Caco-2 (cell line): ENCODE data around the gene HBG1. TPM values are rescaled to one million over a fixed set of nuclear protein-coding genes. Genes with fewer than 3 reads are reported as not detected.

Experiments used
- BruUV-seq: library from RNA; stranded (reverse); fragments of 400-500 nt; replicated peaks from 2 replicates; lab custom pipeline; 2021; lab: Mats Ljungman, UMichigan
- CTCF ChIA-PET: fragments of 300-600 bp; sonication (Branson Sonifier 250); formaldehyde crosslinking; loops from one replicate; lab custom pipeline; 2022; ENCODE audit warnings: antibody characterized with exemption; lab: Charles Lee
- POLR2A ChIA-PET: fragments of 300-600 bp; sonication (Branson Sonifier 250); formaldehyde crosslinking; loops from one replicate; lab custom pipeline; 2022; ENCODE audit warnings: antibody characterized with exemption; lab: Charles Lee
- DNase-seq, 2 experiments: peaks; one replicate each; pipeline versions ENCODE4 v3.0.0 to v3.0.0-alpha.2; 2020 to 2022
- H3K27me3 ChIP-seq: replicated peaks from 2 replicates; pipeline ENCODE4 v1.6.0; 2011; ENCODE audit warnings: low read length; ENCODE audit not compliant: control insufficient read depth, insufficient read depth
- H3K36me3 ChIP-seq: 2 replicates; pipeline ENCODE4 v1.5.1; 2011; ENCODE audit warnings: low read length; ENCODE audit not compliant: control insufficient read depth, insufficient read depth
- H3K4me1 ChIP-seq: fragments of 250-450 bp; sonication (Bioruptor Pico); 2 replicates; pipeline ENCODE4 v1.5.1; 2020; ENCODE audit warnings: mild to moderate bottlenecking
- H3K4me3 ChIP-seq: 2 replicates; pipeline ENCODE4 v1.5.1; 2011; ENCODE audit warnings: low read depth, mild to moderate bottlenecking, control low read depth, low read length
- H3K9me3 ChIP-seq: fragments of 250-450 bp; sonication (Bioruptor Pico); 2 replicates; pipeline ENCODE4 v1.5.1; 2020; ENCODE audit warnings: mild to moderate bottlenecking, moderate library complexity
- H3K27ac Mint-ChIP-seq: one replicate; pipeline ENCODE4 v1.8.0; 2022; ENCODE audit warnings: mixed read lengths; ENCODE audit not compliant: unreplicated experiment
- H3K27me3 Mint-ChIP-seq: one replicate; pipeline ENCODE4 v1.8.0; 2022; ENCODE audit warnings: mixed read lengths; ENCODE audit not compliant: insufficient read depth, unreplicated experiment
- H3K36me3 Mint-ChIP-seq: one replicate; pipeline ENCODE4 v1.8.0; 2022; ENCODE audit warnings: mild to moderate bottlenecking, mixed read lengths; ENCODE audit not compliant: insufficient read depth, unreplicated experiment
- H3K4me1 Mint-ChIP-seq: one replicate; pipeline ENCODE4 v1.8.0; 2022; ENCODE audit warnings: low read depth, mixed read lengths; ENCODE audit not compliant: unreplicated experiment
- H3K4me3 Mint-ChIP-seq: one replicate; pipeline ENCODE4 v1.8.0; 2022; ENCODE audit warnings: mild to moderate bottlenecking, moderate library complexity, mixed read lengths; ENCODE audit not compliant: unreplicated experiment
- H3K9me3 Mint-ChIP-seq: one replicate; pipeline ENCODE4 v1.8.0; 2022; ENCODE audit warnings: mixed read lengths; ENCODE audit not compliant: unreplicated experiment
- intact Hi-C: fragments of 100-400 bp; cut with micrococcal nuclease; formaldehyde crosslinking; loops from one replicate; pipeline ENCODE4 v1.10.0; 2022; ENCODE audit not compliant: unreplicated experiment
- total RNA-seq: library from RNA; stranded (reverse); gene quantifications from 2 replicates; pipeline ENCODE4 v1.2.3, GENCODE V29; 2022
- TF ChIP-seq, protein P1 (sequence below), 2 experiments: fragments of 200-600 bp in 1 of 2; IDR thresholded peaks; 1 replicate in 1 of 2; 2 replicates in 1 of 2; pipeline versions ENCODE4 v1.5.1 to v1.8.0; 2011 to 2022; ENCODE audit warnings: antibody characterized with exemption in 1 of 2, control low read depth in 1 of 2, inconsistent platforms in 1 of 2, low read depth in 1 of 2, low read length in 1 of 2, mild to moderate bottlenecking in 1 of 2, moderate library complexity in 1 of 2; ENCODE audit not compliant: insufficient read depth in 1 of 2, severe bottlenecking in 1 of 2, unreplicated experiment in 1 of 2

The HBG1 gene
- total RNA-seq, 1 experiment from 2014 or later = not detected

- Histone ChIP-seq H3K36me3 (no peaks in the 10 kb centered on the region), H3K27me3 (no peaks in the 10 kb centered on the region; the same call in 1 of the 2 replicates), H3K4me1 (no peaks in the 10 kb centered on the region), H3K4me3 (no peak within 1 kb of the TSS), H3K9me3 (no peaks in the 10 kb centered on the region)
- Mint-ChIP-seq H3K4me3 (no peak within 1 kb of the TSS), H3K36me3 (no peaks in the 10 kb centered on the region), H3K9me3 (no peaks in the 10 kb centered on the region), H3K4me1 (no peaks in the 10 kb centered on the region), H3K27ac (no peak within 1 kb of the TSS), H3K27me3 (peaks cover 21% of the 10 kb centered on the region)
- TF ChIP-seq, protein P1, sequence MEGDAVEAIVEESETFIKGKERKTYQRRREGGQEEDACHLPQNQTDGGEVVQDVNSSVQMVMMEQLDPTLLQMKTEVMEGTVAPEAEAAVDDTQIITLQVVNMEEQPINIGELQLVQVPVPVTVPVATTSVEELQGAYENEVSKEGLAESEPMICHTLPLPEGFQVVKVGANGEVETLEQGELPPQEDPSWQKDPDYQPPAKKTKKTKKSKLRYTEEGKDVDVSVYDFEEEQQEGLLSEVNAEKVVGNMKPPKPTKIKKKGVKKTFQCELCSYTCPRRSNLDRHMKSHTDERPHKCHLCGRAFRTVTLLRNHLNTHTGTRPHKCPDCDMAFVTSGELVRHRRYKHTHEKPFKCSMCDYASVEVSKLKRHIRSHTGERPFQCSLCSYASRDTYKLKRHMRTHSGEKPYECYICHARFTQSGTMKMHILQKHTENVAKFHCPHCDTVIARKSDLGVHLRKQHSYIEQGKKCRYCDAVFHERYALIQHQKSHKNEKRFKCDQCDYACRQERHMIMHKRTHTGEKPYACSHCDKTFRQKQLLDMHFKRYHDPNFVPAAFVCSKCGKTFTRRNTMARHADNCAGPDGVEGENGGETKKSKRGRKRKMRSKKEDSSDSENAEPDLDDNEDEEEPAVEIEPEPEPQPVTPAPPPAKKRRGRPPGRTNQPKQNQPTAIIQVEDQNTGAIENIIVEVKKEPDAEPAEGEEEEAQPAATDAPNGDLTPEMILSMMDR (IDR thresholded peaks at IDR 0.05; ENCODE audit: insufficient read depth in 1 of 2, low read depth in 1 of 2, low read length in 1 of 2, severe bottlenecking in 1 of 2, unreplicated experiment in 1 of 2) = no peak
- ChIA-PET POLR2A (no interaction called here), CTCF (no interaction called here)
- no TSS peak for BruUV-seq
- intact Hi-C loops = no loop called here
- DNase-seq = no peak
Measured at GRCh38 chr11:5269715-5270147, 20.1 kb upstream of the HBG1 start, which contains the start of gene HBE1. TSS of gene HBE1 (minus strand) at chr11:5269945. CDS start at chr11:5269890, 55 bp downstream.

GRCh38 chr11:5267033-5267563 is 17.4 kb upstream of the HBG1 start:
- POLR2A ChIA-PET = no interaction called here
- Mint-ChIP-seq H3K4me3 (no peak overlapping the region), H3K36me3 (no peaks in the 10 kb centered on the region), H3K9me3 (no peaks in the 10 kb centered on the region), H3K4me1 (no peaks in the 10 kb centered on the region), H3K27ac (no peak overlapping the region), H3K27me3 (peaks cover 24% of the 10 kb centered on the region)
- Histone ChIP-seq H3K27me3 (no peaks in the 10 kb centered on the region; the same call in 1 of the 2 replicates), H3K4me3 (no peak overlapping the region), H3K9me3 (no peaks in the 10 kb centered on the region), H3K36me3 (no peaks in the 10 kb centered on the region), H3K4me1 (no peaks in the 10 kb centered on the region)
- DNase-seq = no peak
- BruUV-seq = no TSS peak
- TF ChIP-seq, protein P1 (IDR thresholded peaks at IDR 0.05; ENCODE audit: insufficient read depth in 1 of 2, low read depth in 1 of 2, low read length in 1 of 2, severe bottlenecking in 1 of 2, unreplicated experiment in 1 of 2) = no peak
- CTCF ChIA-PET = no interaction called here
- intact Hi-C loops = no loop called here

DNA sequence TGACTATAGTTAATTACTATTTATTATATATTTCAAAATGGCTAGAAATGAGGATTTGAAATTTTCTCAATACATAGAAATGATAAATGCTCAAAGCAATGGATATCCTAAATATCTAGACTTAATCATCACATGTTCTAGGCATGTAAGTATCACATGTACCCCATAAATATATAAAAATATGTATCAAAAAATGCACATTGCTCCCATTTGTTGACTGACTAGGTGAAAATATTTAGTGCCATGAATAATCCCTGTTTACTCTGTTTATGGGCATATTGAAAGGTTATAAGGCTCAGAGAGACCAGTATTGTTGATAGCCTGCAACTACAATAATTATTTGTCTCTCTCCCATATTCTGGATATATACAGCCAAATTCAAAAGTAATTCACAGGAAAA is 17.0 kb upstream of the HBG1 start:
- H3K27me3 Mint-ChIP-seq = peaks cover 24% of the 10 kb centered on the region
- H3K9me3 Mint-ChIP-seq = no peaks in the 10 kb centered on the region
- no peak overlapping the region for H3K4me3 Mint-ChIP-seq

More for the DNA sequence above, 17.0 kb upstream of the HBG1 start:
- H3K4me1 Mint-ChIP-seq = no peaks in the 10 kb centered on the region
- Histone ChIP-seq H3K27me3 (no peaks in the 10 kb centered on the region; the same call in 1 of the 2 replicates), H3K36me3 (no peaks in the 10 kb centered on the region), H3K4me3 (no peak overlapping the region), H3K9me3 (no peaks in the 10 kb centered on the region), H3K4me1 (no peaks in the 10 kb centered on the region)
- no peak for DNase-seq
- no peak overlapping the region for H3K27ac Mint-ChIP-seq
- TF ChIP-seq, protein P1 (IDR thresholded peaks at IDR 0.05; ENCODE audit: insufficient read depth in 1 of 2, low read depth in 1 of 2, low read length in 1 of 2, severe bottlenecking in 1 of 2, unreplicated experiment in 1 of 2) = no peak
- BruUV-seq = no TSS peak
- POLR2A ChIA-PET = no interaction called here
- CTCF ChIA-PET = no interaction called here
- intact Hi-C loops = no loop called here
- no peaks in the 10 kb centered on the region for H3K36me3 Mint-ChIP-seq
